Skin of body (tissue), 2 donors: ENCODE results near the gene DERL3. TPM values are rescaled to one million over a fixed set of nuclear protein-coding genes. Genes with fewer than 3 reads are reported as not detected.
"Not testable (repeated sequence)": the region's sequence is repeated elsewhere in the genome, so short reads cannot be mapped to it uniquely, and the experiment has no call there.

Experiments
- DNase-seq: peaks from one replicate; lab custom pipeline; 2025; lab: John Stamatoyannopoulos, UW
- total RNA-seq: library from RNA; depleted of rRNA; stranded (reverse); fragments of >200 nt; gene quantifications from one replicate; pipeline ENCODE4 v1.2.3, GENCODE V29; 2014

Gene DERL3
- 0.49 TPM for total RNA-seq

DNA sequence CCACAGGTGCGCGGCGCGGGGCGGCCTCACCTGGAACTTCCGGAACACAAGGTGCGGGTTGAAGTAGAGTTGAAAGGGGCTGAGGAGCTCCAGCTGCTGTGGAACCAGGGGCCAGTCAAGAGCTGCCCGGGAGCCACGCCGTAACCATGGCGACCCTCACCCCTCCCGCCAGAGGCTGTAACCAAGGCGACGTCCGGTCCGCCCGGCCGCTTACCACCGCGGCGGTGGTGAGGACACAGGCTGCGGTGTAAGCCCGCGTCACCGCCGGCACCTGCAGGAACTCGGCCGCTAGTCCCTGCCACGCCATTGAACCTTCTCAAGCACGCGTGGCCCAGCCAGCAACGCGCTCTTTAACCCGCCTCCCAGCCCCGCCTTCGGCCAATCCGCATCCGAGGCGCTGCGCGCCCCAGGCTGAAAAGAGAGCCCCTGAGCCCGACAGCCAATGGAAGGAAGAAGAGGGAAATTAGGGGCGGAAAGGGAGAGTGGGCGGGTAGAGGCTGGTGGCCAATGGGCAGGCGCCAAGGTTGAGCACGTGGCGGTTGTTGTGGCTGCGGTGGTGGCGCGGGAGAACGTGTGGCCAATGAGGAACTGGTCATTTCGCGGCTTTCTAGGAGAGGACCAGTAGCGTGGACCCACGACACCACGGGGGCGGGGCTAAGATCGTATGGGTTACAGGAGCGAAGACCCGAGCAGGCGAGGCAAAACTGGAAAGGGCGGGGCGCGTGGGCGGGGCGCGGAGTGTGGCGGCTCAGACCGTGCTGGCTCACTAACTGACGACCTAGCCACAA, at the start of gene DERL3:
Gene DERL3, minus strand, starts transcription at position 326 of the 788 bp plus-strand sequence. Its CDS starts 19 bp downstream, at position 307.
- DNase-seq = peak; percentile 89

DNA sequence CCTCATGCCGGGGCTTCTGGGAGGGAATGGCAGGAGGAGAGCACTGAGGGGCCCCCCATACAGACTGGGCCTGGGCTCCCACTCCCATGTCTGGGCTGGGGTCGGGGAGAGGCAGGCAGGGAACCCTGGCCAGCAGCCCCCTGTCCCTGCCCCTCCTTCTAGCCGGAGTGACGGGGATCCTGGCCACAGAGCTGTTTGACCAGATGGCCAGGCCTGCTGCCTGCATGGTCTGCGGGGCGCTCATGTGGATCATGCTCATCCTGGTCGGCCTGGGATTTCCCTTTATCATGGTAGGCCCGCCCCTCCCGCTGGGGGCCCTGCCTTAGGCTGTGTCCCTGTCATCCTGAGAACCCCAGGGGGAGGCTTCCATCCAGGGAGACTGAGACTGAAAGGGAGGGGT, 45.3 kb upstream of the DERL3 start:
- no peak for DNase-seq

DNA sequence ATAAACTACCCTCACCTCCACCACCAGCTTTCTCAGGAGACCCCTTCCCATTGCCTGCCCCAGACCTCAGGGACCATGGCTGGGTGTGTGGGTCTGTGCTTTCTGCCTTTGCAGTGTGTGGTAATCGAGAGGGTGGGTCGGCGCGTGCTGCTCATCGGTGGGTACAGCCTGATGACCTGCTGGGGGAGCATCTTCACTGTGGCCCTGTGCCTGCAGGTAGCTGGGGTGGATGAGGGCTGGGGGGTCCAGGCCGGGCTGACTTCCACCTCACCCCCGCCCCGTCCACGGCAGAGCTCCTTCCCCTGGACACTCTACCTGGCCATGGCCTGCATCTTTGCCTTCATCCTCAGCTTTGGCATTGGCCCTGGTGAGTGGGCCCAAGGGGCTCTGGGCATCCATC, 44.9 kb upstream of the DERL3 start:
- no peak for DNase-seq

DNA sequence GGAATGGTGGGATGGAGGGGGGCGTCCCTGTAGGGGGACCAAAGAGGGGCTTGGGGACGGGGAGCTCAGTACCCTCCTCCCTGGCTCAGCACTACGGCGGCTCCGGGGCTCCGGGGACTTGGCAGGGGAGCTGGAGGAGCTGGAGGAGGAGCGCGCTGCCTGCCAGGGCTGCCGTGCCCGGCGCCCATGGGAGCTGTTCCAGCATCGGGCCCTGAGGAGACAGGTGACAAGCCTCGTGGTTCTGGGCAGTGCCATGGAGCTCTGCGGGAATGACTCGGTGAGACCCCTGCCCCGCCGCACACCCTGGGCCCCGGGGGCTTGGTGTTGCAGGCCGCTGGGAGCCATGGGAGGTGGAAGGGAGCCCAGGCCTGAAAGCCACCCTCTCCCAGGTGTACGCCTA, 43.6 kb upstream of the DERL3 start:
- no peak for DNase-seq

DNA sequence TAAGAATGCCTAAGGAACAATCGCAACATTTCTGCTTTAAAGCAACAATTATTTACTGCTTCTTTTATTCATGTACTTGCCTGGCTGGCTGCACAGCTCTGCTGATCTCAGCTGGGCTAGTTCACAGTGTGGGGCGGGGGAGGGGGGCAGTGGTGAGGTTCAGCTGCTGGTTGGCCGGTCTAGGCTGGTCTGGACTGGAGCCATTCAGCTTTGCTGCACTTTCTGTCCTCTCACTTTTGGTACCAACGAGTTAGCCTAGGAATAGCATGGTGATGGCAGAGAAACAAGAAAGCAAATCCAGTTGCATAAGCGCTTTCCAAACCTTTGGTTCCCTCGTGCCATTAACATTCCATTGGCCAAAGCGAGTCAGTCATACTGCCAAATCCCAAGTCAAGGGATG, 39.4 kb upstream of the DERL3 start:
- no peak for DNase-seq

DNA sequence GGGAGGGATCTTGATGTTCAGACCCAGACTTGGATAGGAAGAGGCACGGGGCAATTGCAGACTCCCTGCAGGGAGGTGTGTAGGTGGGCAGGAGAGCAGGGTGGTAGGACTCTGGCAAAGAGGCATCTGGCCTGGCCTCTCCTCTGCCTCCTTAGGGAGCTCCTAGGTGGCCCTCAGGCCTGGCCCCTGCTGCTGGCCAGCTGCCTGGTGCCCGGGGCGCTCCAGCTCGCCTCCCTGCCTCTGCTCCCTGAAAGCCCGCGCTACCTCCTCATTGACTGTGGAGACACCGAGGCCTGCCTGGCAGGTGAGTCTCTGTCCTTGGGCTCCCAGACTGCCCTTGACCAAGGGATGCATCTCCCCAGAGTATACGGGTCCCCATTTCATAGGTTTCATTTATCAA, 38.8 kb upstream of the DERL3 start:
- no peak for DNase-seq

DNA sequence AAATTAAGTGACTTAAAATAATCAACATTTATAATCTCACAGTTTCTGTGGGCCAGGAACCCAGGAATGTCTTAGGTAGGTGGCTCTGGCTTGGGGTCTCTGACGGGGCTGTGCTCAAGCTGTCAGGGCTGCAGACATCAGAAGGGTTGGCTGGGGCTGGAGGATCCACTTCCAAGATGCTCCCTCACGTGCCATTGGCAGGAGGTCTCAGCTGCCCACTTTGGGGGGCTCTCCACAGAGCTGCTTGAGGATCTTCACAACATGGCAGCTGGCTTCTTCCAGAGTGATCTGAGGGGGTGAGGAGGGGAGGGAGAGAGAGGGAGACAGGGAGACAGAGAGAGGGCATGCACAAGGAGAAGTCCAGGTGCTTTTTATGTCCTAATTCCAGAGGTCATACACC, 37.0 kb upstream of the DERL3 start:
- DNase-seq = no peak

DNA sequence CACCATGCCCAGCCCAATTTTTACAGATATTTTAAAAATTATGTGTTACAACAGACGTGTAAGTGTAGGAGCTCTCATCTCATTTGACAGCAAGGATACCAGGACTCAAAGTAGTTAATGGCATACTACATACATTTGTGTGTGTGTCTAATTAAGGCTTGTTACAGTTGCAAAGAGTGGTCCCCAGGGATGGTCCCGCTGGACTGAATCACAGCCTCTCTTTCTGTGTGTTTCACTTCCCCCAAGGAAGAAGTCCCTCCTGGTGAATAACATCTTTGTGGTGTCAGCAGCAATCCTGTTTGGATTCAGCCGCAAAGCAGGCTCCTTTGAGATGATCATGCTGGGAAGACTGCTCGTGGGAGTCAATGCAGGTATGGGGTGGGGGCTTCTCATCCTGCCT, 36.1 kb upstream of the DERL3 start:
- no peak for DNase-seq

DNA sequence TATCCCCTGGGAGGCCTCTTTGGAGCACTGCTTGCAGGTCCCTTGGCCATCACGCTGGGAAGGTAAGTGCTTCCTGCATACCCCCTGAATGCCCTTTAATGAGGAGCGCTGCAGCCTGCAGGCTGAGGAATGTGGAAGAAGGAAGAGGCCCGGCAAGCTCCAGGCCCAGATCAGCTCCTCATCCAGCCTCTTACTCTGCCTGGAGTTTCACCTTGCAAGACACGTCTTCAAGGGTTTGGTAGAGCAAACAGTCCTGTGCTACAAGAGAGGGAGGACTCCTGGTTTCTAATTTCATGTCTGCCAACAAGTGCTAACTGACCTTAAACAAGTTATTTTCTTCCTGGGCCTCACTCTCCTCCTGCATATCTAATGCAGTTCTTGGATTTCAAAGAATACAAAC, 29.8 kb upstream of the DERL3 start:
- DNase-seq = no peak

DNA sequence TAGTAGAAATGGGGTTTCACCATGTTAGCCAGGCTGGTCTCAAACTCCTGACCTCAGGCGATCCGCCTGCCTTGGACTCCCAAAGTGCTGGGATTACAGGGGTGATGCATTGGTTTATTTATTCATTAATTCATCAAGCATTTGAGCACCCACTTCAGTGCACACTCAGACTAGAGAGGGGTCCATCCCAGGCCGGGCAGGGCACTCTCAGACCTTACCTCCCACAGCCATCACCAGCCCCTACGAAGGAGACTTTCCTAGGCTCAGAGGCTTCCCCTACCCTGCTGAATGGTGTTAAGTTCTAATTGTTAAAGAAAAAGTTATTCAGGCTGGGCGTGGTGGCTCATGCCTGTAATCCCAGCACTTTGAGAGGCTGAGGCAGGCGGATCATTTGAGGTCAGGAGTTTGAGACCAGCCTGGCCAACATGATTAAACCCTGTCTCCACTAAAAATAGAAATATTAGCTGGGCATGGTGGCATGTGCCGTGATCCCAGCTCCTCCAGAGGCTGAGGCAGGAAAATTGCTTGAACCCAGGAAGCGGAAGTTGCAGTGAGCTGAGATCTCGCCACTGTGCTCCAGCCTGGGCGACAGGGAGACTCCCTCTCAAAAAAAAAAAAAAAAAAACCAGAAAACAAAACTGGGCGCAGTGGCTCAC, 25.8 kb upstream of the DERL3 start:
- not testable (repeated sequence) for DNase-seq

DNA sequence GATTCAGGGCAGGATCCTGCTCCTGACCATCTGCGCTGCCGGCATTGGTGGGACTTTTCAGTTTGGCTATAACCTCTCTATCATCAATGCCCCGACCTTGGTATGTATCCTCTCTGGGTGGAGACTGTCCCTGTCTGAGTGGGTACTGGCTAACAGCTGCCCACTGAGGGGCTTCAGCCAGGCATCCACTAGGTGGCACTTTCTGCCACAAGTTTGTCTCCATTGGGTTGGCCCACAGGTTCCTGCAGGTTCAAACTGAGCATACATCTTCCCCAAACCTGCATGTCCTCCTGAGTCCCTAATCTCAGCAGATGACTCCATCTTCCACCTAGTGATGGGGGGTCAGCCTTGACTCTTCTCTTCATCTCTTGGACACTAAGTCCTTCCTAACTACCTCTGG, 23.3 kb upstream of the DERL3 start:
- no peak for DNase-seq

DNA sequence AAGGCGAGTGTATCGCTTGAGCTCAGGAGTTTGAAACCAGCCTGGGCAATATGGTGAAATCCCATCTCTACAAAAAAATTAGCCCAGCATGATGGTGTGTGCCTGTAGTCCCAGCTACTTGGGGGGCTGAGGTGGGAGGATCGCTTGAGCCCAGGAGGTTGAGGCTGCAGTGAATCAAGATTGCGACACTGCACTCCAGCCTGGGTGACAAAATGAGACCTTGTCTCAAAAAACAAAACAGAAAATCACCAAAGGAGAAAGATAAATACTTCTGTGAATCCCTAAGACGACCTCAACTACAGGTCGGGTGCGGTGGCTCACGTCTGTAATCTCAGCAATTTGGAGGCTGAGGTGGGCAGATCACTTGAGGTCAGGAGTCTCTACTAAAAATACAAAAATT, 21.4 kb upstream of the DERL3 start:
- not testable (repeated sequence) for DNase-seq

DNA sequence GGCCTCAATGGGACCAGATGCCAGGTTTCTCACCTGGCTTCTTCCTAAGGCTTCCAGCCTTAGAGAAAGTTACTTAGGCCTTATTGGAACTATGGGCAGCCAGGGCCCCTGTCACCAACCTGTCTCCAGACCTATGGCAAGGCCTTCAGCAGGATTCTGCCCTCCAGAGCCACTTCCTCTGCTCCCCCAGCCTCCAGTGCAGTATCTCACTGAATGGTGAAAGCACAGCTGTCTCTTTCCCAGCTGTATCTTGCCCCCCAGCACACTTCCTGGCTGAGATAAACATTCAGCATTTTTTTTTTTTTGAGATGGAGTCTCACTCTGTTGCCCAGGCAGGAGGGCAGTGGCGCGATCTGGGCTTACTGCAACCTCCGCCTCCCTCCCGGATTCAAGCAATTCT, 20.4 kb upstream of the DERL3 start:
- no peak for DNase-seq

DNA sequence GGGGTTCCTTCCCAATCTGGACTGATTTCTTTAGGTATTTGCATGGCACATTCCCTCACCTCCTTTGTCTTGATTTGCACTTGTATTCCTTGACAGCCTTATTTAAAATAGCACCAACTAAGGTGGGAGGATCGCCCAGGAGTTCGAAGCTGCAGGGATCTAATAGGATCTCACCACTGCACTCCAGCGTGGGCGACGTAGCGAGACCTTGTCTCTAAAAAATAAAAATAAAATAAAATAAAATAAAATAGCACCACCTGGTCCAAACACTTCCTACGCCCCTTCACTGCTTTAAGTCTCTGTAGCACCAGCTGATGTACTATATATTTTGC, 19.6 kb upstream of the DERL3 start:
- DNase-seq = no peak

DNA sequence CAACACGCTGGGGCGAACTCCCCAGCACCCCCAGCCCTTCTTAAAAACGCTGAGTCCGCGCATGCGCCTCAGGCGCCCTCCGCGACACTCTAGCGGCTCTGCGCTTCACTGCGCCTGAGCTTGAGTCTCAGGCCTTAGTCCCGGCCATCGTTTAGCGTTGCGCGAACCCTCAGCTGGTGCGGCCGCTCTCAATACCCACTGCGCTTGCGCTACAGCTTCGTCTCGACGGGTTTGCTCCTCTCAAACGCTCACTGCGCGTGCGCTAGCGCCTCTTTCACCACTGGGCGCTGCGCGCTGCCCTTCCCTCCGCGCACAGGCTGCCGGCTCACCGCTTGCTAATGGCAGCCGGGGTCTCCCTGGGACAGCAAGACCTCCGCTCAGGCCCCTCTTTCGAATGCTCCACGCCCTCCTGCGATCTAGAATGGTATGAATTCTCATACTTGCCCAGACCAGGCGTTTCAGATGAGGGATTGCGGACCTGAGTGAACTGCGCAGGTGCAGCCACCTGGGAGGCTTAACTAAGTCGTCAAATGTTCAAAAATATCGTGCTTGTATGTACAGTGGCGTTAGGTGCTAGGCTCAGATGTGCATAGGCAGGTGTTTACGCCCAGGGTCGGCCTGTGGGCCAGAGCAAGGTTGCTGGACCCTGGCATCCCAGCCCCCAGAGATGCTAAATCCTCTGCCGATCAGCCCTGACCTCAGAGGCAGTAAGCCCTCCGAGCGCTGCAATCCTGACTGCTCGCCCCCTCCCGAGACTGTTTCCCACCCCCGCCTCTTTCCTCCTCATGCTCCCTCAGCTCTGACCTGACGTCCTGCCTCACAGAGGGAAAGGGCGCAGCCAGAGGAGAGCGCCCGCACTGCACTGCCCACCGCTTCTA, 19.0 kb upstream of the DERL3 start, which contains the start of gene SLC2A11:
Gene SLC2A11, plus strand, starts transcription at position 270 of the 878 bp plus-strand sequence. Its CDS starts 125 bp downstream, at position 395.
- DNase-seq = peak; percentile 94

DNA sequence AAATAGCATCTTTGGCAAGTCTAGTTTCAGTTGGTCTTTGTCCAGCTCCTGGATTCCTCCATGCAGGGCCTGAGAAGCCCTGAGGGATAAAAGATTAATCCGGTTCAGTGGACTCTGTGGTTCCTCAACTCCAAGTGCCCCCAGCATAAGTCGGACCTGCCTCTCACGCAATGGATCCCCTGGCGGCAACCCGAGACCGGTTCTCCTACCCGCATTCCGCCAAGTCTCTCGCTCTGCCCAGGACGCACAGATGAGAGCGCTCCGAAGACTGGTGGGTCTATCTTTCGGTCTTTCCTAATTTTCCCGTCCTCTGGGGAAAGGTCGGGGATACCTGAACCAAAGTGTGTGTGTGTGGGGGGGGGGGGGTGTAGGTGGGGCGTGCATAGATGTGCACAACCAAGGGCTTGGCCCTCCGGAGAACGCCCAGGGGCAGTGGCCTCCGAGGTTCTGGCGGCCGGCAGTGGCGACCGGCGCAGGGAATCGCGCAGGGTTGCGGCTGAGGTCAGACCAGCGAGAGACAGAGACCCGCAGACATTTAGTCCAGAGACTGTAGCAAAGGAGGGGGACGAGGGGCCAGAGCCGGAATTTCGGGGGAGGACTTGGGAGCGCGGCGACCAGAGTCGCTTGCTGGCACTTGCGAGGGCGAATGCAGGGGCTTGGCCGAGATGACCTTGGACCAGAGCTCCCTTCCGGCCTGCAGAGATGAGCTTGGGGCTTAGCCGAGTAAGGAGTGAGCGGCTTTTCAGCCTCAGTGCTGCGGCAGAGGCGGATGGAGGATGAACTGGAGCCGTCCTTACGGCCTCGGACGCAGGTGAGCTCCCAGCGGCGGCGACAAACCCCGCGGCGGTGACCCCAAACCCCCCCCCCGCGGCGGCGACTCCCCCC, 18.2 kb upstream of the DERL3 start:
- peak; percentile 32 for DNase-seq

DNA sequence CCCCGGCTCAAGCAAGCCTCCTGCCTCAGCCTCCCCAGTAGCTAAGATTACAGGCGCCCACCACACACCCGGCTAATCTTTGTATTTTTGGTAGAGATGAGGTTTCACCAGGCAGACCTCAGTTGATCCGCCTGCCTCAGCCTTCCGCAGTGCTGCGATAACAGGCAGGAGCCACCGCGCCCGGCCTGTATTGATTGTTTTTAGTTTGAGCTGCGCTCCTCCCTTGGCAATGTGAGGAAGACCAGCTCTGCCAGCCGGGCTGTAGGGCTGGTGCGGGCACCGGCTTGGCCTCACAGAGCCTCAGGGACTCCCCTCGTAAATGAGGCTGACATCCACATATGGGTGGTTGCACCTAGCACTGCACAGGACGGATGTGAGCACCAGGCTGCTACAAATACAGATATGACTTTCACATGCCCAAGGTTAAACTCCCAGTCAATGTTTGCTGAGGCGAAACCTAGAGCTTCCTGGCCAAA, 11.4 kb upstream of the DERL3 start:
- no peak for DNase-seq

DNA sequence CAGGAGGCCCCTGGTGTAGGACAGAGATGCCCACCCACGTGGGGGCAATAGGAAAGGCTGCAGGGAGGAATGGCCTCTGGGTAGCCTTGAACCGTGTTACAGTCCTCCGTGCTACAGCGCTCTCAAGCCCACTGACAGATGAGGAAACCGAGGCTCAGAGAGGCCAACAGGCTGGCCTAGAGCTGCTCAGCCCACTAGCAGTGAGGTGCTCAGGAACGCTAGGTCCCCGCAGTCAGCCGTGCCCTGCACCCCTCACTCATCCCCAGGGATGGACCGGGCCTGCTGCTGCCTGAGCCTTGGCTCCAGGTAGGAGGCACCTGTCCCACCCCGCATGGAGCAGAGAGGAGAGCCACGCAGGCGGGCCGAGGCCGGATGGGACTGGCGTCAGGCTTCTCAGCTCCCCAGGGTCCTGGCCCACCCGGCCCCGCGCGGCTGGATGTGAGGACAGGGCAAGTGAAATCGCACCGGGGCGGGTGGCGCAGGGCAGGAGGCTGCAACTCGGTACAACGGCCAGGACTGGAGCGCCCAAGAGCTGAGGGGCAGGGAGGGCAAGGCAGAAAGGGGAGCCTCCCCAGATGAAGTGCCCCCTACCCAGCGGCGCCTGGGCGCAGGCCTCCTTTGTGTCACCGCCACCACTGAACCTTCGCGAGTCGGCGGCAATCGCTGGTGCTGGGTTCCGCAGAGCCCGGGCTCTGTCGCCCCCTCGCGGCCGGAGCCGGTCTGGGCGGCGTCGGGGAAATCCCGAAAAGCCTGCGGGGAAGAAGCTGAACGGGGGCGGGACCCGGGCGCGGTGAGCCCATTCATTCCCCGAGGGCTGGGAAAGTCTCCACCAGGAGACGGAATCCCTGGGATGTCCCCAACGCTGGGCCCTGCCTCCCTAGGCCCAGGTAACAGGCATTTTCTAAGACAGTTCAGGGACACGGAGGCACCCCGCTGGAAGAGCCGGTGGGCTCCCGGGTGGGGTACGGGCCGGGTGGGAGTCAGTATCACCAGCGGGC, 10.5 kb upstream of the DERL3 start:
- DNase-seq = peak; percentile 28

DNA sequence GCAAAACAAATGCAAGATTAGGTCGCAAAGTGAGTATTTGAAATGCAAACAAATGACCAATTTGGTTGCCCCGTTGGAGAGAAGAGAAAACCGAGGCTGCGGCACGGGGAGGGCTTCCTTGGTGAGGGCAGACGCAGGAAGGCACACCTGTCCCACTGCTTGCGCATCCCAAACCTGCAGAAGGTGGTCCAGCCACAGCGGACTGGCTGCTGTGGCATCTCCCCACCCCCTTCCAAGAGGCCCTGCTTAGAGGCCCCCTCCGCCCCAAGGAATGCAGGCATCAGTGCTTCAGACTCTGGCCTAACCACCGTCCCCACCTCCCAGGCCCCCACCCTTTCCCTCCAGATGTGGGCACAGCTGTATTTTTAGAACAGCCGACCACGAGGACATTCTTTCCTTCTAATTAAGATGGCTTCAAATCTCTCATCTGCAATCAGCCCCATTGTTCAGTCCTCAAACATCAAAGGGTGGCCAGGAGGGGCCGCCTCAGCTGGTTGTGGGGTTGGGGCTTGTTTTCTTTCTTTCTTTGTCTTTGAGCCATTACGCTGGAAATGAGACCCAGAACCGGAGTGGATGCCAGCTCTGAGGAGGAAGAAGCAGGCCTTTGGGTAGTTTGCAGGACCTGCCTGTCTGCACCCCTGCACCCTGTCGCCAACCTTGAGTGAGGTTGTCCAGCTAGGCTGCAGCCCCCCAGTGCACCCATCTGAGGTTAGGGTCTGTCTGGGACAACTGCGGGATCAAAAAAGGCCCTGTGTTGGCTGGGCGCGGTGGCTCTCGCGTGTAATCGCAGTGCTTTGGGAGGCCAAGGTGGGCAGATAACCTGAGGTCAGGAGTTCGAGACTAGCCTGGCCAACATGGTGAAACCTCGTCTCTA, 9.4 kb upstream of the DERL3 start:
- no peak for DNase-seq
